Activated CD4-positive, alpha-beta T cell treated with anti-CD3 and anti-CD28 coated beads, Interleukin-2, amount 50 U/mL, for 16 hours (primary cell): ENCODE measurements around the gene MDM4.

ENCODE experiments used
- DNase-seq: peaks from one replicate; pipeline ENCODE4 v3.0.0-alpha.2; 2020

MDM4 gene

DNA sequence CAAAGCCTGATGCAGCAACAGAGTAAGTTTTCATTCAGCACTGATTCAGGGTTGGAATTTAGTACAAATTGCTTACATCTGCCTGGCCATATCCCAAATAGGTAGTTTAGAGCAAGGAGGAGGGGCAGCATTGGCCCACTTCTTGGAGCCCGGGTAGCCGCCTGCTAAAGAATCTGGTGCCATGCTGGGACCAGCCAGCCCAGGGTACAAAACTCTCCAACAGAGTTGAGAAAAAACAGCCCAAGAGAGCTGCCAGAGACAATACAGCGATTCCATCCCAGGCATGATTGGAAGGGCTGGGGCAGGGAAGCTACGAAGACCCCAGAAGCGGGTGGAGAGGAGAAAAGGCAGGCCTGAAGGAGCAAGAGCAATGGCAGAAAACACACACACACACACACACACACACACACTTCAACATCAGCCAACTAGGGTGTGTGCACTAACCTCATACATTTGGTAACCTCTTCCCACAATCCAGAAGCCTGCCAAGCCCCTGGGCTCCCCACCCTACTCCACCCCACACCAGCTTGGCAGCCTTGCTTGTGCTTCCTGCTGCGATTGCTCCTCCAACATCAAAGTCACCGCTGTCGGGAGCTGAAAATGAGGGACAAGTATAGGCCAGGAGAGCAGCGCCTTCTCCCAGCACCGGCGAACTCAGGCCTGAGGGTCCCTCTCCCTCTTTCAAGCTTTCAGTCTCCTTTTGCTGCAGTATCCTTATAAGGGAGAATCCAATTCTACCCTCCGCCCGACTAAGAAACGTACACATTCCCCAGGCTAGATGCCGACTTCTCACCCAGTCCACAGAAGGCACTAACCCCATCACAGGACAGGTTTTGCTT, 22.8 kb upstream of the MDM4 start:
- DNase-seq, result peak; percentile 16

DNA sequence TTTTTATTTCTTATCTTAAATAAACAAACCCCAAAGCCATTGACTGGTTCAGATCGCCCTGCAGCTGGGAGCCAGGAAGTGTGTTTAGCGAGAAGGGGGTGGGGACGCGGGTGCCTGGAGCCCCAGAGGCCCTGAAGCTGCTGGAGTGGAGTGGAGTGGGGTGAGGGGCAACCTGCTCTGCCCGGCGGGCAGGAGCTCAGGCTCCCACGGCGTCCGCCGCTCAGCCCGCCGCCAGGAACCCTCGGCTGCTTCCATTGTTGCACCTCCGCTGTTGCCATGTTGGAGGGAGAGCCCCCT, 22.3 kb upstream of the MDM4 start:
- DNase-seq, result peak; percentile 58

DNA sequence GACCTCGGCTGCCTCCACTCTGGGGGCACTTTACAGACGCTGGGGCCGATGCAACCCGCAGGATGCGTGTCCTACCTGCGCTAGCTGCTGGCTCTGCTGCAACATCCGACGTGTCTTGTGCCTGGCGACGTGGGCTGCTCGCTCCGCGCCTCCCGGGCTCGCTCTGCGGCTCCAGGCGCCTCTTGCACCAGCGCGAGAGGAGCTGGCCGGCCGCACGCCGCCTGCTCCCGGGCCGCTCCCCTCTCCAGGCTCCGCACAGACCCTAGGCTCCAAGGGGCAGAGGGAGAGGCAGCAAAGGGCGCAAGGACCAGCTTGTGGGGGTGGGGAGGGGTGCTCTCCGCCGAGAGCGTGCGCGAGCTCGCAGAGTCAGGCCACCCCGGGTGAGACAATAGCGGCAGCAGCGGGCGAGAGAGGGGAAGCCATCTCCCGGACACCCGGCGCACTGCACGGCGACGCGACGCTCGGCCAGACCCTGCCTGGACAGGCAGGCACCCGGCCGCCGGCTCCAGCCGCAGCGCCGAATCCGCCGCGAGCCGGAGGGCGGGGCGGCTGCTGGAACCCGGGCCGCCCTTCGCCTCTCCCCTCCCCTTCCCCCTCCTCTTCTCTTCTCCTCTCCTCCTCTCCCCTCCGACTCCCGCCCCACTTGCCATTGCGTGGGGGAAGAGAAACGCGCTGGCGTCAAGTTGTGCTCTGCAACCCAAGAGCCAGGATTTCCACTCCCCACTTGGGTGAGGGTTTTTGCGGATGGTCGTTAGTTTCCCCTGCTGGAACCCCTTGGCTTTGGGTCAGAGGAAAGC, 21.7 kb upstream of the MDM4 start, which contains the start of gene PIK3C2B:
Gene PIK3C2B (minus strand): TSS at position 525 of the 797 bp plus-strand sequence. CDS start 25,003 bp downstream, outside the sequence.
- DNase-seq, result peak; percentile 80

DNA sequence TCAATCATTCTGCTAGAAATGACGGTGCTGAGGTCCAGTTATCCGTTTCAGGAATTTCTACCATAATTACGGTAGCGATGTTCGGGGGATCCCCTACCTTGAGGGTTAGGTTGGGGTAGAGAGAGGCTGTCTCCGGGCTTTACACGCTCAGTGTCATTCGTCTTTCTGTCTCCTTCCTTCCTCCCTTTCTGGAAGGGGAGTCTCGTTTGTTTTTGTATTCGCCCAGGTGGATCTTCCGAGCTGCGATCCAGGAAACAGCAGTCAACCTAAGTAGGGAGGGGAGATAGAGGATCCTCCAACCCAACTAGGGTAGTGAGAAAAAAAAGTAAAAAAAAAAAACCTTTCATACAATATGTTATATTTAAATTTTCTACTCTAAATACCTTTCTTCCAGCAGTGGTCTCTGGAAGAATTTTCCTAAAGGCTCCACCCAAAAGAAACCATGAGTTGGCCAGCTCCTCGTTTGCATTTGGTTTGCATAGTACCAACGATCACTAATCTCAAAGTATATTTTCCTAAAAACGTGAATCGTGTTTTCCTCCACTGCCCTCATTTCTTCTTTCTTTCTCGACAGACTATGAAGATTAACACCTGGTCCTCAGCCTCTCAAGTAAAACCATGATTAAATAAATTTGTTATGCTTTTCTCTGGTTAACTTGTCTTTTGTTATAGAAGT, 21.0 kb upstream of the MDM4 start:
- DNase-seq, result peak; percentile 62

DNA sequence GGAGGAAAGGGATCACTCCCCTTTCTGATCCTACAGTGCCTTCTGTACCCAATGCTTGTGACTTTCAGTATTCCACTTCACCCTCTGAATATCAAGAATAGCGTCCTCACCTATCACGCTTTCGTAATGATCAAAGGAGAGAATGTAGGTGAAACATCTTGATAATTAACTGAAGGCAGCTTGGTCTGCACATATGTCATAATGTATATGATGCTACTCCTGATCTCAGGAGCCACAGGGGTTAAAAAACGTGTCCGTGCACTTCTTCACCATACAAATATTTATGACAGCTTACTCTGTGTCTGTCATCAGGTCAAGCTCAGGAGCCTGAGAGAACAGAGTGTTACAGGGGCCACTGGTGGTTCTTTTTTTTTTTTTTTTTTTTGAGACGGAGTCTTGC, 20.4 kb upstream of the MDM4 start:
- DNase-seq, result no peak

DNA sequence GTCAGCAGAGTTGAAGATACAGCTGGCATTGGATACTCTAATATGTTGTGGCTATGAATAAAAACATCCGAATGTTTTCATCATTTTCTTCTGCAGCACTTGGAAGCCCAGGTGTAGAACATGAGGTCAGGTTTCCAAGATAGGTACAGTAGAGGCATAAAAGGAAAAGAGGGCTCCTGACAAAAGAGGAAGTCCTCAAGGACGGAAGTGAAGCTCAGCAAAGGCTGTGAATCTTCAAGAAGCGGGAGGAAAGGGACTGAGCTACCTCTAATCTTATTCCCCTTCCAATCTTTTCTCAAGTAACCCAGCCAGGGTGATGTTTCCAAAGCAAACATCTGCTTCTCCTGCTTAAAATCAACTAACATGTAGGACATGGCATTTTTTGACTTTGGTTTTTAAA, 17.2 kb upstream of the MDM4 start:
- no peak for DNase-seq

DNA sequence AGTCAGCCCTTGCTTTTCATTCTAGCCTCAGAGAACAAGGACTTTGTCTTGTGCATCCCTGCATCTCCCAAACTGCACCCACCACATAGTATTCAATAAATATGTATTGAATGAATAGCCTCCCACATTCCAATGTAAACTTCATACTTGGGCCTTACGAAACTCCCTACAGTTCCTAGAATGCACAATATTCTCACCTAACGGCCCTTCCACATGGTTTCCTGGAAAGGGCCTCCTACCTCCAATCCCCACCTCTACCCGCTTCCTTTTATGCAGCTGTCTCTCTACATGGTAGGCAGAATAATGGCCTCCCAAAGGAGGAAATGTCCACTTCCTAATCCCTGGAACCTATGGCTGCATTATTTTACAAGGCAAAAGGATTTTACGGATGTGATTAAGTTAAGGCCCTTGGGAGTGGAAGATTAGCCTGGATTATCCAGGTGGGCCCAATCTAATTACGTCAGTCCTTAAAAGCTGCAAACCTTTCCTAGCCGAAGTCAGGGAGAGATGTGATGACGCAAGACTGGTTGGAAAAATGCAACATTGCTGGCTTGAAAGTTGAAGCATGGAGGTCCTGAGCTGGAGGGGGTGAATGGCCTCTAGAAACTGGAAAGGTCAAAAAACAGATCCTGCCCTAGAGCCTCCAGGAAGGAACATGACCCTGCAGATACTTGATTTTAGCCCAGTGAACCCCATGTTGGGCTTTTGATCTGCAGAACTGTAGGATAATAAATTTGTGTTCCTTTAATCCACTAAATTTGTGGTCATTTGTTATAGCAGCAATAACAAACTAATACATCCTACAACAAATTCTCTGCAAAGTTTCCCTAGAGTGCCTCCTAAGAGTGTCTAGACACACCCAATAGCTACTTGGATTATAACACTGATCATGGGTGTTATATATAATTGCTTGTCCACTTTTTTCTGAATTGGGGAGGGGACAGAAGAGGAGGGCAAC, 16.4 kb upstream of the MDM4 start:
- no peak for DNase-seq

DNA sequence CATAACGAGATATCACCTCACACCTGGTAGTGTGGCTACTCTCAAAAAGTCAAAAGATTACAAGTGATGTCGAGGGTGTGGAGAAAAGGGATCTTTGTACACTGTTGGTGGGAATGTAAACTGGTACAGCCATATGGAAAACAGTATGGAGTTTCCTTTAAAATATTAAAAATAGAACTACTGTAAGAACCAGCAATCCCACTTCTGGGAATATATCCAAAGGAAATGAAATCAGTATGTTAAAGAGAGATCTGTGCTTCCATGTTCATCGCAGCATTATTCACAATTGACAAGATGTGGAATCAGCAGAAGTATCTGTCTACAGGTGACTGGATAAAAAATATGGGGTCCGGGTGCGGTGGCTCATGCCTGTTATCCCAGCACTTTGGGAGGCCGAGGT, 14.0 kb upstream of the MDM4 start:
- no peak for DNase-seq

DNA sequence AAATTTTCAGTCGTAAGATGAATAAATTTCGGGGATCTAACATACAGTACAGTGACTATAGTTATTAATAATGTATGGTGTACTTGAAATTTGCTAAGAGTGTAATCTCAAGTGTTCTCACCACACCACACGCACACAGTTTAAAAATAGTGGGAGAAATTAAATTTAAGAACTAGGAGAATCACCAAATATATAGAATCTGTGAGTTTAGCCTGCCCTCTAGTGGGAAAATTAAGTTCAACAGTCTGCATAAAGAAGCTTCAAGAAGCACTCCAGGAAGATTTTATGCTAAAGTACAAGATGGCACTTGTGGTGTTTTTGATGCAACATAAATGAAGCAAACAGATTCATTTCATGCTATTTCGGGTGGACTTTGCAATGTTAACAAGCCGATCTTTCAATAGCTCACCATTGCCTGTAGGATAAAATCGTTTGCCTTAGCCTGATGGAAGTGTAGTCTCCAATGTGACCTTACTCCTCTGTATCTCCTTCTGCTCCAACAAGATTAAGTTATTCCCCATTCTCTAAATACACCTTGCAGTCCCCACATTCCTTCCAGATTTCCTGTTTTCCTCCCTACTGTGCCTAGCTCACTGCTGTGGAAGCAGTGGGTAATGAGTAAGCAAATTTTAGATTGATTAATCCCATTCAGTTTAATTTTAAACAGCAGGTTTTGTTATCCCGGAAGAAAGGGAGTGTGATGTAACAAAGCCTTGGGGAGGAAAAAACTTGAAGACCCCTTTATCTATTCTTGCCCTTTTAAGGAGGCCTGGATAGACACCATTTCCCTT, 12.9 kb upstream of the MDM4 start:
- DNase-seq, result peak; percentile 80

DNA sequence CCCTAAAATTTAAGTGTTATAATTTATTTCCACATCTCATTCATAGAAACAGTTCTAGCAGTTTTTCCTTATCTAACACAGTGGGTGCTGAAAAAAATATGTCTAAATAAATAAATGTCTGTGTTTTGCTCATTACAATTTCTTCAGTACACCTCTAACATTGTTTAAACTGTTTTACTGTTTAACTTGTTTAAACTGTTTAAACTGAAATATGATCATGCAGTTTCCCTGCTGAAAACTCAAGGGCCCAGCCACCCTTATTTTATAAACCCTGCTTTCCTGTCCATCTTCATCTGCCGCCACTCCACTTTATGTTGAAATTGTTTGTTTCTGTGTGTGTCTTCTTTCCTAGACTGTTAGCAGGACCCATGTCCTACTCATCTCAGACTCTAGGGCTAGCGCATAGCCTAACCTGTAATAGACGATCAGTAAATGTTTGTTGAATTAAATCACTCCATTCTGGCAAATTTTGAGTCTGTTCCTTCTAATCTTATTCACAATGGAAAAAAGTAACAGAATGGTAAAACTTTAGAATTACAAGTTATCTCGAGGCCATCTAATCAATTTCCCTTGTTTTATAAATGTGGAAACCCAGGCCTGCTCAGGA, 12.2 kb upstream of the MDM4 start:
- DNase-seq, result no peak

DNA sequence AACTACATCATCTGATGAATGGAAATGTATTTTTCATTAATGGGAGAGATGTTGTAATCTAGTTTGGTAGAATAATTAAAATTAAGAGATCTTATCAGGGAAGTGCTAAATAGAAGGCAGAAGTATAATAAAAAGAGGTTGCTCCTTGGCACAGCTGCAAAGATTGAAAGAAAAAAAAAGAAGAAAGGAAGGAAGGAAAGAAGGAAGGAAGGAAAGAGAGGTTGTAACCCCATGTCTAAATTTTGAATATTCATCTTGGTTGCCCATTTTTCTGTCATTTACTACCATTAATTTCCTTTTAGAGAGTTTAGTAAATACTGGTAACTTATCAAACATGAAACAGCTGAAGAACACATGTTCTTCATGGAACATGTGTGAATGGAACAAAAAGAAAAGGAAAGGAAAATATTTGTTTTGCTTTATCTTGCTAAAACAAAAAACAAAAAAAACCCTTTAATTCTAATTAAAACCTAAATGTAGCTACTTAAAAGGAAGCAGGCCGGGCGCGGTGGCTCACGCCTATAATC, 10.5 kb upstream of the MDM4 start:
- no peak for DNase-seq

DNA sequence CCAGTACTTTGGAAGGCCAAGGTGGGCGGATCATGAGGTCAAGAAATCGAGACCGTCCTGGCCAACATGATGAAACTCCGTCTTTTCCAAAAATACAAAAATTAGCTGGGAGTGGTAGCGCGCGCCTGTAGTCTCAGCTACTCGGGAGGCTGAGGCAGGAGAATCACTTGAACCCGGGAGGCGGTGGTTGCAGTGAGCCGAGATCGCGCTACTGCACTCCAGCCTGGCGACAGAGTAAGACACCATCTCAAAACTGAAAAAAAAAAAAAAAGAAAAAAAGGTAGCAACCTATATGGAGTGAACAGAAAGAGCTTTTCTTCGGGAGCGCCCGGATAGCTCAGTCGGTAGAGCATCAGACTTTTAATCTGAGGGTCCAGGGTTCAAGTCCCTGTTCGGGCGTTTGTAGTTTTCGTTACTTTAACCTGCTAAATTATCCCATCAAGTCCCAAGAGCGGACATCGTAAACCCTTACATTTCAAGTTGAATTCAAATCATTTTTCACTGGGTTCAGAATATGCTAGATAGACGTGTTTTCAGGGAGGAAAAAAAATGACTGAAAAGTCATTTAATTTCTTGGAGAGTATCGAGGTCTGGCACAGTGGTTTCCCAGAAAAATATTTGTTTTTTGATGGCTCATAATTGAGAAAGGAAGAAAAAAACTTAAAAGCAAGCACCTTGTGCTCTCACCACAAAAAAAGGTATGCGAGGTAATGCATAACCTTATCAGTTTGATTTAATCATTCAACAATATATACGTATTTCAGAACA, 9.8 kb upstream of the MDM4 start:
- peak; percentile 91 for DNase-seq

DNA sequence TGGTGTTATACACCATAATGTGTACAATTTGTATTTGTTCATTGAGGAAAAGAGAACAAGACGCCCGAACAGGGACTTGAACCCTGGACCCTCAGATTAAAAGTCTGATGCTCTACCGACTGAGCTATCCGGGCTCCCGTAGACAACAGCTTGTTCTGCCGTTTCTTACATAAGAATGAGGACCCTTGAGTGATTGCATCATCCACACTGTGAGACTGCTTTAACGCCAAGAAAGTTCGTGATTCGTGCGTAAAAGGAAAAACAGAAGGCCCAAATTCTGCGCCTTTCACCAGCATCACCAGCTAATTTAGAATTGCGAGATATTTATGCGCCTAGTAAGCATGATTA, 9.3 kb upstream of the MDM4 start:
- DNase-seq, result peak; percentile 95

DNA sequence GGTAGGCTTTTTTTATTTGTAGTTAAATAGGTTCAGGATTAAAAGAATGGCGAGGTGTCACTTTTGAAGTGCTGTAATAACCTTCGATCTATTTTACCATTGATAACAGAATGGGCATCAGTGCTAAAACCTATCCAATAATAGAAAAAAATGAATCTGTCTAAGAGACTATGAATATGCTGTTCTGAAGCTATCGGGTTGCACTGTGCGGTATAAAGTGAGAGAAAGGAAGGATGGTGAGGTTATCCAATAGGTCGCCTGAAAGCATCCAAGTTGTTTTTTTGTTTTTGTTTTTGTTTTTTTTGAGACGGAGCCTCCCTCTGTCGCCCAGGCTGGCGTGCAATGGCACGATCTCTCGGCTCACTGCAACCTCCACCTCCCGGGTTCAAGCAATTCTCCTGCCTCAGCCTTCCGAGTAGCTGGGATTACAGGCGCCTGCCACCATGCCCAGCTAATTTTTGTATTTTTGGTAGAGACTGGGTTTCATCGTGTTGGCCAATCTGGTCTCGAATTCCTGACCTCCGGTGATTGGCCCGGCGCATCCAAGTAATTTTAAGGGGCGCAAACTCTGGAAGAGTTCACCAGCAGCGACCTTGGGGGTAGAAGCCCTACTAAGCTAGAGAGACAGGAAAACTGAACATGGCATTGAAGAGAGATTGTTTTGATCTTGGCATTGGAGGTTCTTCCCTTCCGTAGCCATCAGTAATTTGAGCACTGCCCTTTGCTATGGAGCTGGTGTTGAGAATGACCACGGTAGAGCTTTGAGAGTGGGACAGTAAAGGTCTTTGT, 8.7 kb upstream of the MDM4 start:
- peak; percentile 36 for DNase-seq

DNA sequence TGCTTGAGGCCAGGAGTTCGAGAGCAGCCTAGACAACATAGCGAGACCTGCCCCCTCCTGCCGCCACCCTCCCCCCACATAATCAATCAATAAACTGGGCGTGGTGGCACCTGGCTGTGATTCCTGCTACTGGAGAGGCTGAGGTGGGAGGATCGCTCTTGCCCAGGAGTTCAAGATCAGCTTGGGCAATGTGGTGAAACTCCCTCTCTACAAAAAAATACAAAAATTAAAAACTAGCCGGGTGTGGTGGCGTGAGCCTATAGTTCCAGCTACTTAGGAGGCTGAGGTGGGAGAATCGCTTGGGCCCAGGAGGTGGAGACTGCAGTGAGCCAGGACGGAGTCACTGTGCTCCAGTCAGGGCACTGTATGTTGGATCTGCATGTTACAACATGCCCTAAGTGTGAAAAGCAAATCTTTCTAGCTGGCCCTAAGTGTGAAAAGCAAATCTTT, 7.0 kb upstream of the MDM4 start:
- DNase-seq, result no peak

DNA sequence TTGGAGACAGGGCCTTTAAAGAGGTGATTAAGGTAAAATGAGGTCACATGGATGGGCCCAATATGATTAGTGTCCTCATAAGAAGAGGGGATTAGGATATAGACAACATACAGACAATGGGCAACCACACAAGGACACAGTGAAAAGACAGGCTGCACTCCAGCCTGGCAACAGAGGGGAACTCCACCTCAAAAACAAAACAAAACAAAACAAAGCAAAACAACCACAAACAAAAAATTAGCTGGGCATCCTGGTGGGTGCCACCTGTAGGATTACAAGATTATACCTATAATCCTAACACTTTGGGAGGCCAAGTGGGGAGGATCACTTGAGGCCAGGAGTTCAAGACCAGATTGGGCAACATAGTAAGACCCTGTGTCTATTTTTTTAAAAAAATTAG, 4.8 kb upstream of the MDM4 start:
- no peak for DNase-seq

DNA sequence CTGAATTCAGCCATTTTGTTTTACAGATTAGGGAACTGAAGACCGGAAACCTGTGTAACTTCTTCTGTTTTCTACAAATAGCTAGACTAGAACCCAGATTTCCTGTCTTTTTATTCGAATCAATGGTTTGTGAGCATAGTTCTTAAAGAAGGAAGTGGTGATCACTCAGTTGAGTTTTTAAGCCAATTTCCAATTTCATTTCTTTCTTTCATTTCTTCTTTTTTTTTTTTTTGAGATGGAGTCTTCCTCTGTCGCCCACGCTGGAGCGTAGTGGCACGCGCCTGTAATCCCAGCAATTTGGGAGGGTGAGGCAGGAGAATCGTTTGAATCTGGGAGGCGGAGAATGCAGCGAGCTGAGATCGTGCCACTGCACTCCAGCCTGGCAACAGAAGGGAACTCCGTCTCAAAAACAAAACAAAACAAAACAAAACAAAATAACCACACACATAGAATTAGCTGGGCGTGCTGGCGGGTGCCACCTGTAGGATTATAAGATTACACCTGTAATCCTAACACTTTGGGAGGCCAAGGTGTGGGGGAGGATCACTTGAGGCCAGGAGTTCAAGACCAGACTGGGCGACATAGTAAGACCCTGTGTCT, 3.0 kb upstream of the MDM4 start:
- peak; percentile 56 for DNase-seq

DNA sequence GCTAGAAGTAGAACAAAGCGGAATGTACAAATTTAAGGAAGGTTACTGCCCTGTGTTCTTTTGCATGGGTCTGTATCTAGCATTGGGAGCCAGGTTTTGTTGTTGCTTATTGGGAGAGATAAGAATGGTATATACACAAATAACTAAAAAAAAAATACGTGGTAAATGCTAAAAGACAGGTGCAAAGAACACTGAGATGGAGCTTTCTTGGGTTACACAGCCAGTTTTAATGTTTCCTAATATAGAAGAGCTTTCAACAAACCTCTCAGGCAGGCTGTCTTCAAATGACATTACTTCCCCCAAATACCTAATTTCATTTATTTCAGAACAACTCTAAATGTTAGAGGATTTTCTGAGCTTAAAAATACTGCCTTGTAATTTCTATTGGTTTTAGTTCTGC, 1.4 kb upstream of the MDM4 start:
- no peak for DNase-seq

DNA sequence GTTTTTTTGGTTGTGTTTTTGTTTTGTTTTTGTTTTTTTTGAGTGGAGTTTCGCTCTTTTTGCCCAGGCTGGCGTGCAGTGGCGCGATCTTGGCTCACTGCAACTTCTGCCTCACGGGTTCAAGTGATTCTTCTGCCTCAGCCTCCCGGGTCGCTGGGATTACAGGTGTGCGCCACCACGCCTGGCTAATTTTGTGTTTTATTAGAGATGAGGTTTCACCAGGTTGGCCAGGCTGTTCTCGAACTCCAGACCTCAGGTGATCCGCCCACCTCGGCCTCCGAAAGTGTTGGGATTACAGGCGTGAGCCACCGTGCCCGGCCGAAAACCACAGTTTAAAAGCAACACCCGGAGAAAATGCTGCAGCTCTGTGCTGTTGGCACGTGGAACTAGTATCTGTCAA, 1.2 kb downstream of the MDM4 start:
- DNase-seq, result peak; percentile 39
